IPS-18a (cell line): Measurements from ENCODE around the gene ELP2.
"Not testable (repeated sequence)": the region's sequence is repeated elsewhere in the genome, so short reads cannot be mapped to it uniquely, and the experiment has no call there.

Experiments used
- H3K27ac ChIP-seq: one replicate; pipeline ENCODE4 v1.5.1; 2013; ENCODE audit warnings: low read length
- H3K27me3 ChIP-seq: one replicate; pipeline ENCODE4 v1.6.1; 2013; ENCODE audit warnings: mild to moderate bottlenecking, low read length; ENCODE audit not compliant: control insufficient read depth, insufficient read depth
- H3K36me3 ChIP-seq: one replicate; pipeline ENCODE4 v1.6.1; 2013; ENCODE audit warnings: low read depth, low read length; ENCODE audit not compliant: control insufficient read depth
- H3K4me1 ChIP-seq: one replicate; pipeline ENCODE4 v1.6.1; 2013; ENCODE audit warnings: low read depth, low read length; ENCODE audit not compliant: control insufficient read depth
- H3K4me3 ChIP-seq: one replicate; pipeline ENCODE4 v1.5.1; 2013; ENCODE audit warnings: low read length
- H3K9ac ChIP-seq: one replicate; pipeline ENCODE4 v1.6.1; 2013; ENCODE audit warnings: mild to moderate bottlenecking, low read length, moderate library complexity
- H3K9me3 ChIP-seq: one replicate; pipeline ENCODE4 v1.6.1; 2013; ENCODE audit warnings: low read depth, low read length; ENCODE audit not compliant: control insufficient read depth

The ELP2 gene

DNA sequence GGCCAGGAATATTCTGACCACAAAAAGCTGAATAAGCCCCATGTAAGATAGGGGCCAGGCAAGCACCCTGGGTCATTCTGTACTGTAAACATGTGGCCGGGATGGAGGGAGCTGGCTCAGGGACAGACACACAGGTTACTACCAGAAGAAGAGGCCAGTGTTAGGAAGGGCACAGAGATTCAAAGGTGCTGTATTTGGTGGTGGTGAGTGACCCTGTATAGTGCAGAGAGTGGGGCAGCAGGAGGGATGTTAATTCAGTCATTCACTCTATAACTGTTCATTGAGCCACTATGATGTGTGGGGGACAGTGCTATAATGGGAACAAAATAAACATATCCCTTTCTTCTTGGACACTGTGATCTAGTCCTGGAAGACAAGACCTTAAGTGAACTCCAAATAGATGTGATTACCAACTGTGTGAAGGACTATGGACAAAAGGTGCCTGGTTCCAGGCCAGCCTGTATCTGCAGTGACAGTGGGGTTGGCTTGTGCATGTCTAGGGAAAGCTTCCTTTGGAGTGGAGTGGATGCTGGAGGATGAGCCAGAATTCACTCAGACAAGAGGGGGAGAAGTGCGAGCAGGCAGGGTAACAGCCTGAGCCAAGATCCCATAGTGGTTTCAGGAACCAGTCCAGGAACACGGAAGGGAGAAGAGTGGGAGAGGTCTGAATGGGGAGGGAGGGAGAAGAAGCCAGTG lies 65.9 kb downstream of the ELP2 start:
- H3K9me3 ChIP-seq: no peaks in the 10 kb centered on the region
- no peak overlapping the region for H3K4me3 ChIP-seq
- H3K4me1 ChIP-seq: no peaks in the 10 kb centered on the region
- no peak overlapping the region for H3K27ac ChIP-seq
- H3K36me3 ChIP-seq: no peaks in the 10 kb centered on the region
- no peaks in the 10 kb centered on the region for H3K27me3 ChIP-seq
- H3K9ac ChIP-seq: no peak overlapping the region

GRCh38 chr18:36196238-36196995 lies 66.7 kb downstream of the ELP2 start:
- H3K4me1 ChIP-seq: no peaks in the 10 kb centered on the region
- H3K9me3 ChIP-seq: no peaks in the 10 kb centered on the region

DNA sequence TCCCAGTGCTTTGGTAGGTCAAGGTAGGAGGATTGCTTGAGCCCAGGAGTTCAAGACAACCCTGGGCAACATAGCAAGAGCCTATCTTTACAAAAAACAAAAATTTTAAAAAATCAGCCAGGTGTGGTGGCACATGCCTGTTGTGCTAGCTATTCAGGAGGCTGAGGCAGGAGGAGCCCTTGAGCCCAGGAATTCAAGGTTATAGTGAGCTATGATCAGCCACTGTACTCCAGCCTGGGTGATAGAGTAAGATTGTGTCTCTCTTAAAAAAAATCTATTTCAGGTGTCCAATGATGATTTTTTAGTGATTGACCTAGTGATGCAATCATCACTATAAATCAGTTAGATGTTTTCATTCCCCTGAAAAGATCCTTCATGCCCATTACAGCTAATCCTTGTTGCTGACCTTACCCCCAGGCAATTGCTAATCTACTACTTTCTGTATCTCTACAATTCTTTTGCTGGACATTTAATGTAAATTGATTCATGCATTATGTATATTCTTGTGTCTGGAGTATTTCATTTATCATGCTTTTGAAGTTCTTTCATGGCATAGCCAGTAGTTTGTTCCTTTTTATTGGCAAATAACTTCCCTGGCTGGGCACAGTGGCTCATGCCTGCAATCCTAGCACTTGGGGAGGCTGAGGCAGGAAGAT lies 67.9 kb downstream of the ELP2 start:
- Histone ChIP-seq H3K9me3 (no peaks in the 10 kb centered on the region), H3K36me3 (no peaks in the 10 kb centered on the region), H3K27me3 (no peaks in the 10 kb centered on the region), H3K27ac (no peak overlapping the region), H3K9ac (no peak overlapping the region), H3K4me1 (no peaks in the 10 kb centered on the region), H3K4me3 (no peak overlapping the region)

More at GRCh38 chr18:36196238-36196995, 66.7 kb downstream of the ELP2 start:
- Histone ChIP-seq H3K9ac (no peak overlapping the region), H3K36me3 (no peaks in the 10 kb centered on the region), H3K27me3 (no peaks in the 10 kb centered on the region), H3K27ac (no peak overlapping the region), H3K4me3 (no peak overlapping the region)

DNA sequence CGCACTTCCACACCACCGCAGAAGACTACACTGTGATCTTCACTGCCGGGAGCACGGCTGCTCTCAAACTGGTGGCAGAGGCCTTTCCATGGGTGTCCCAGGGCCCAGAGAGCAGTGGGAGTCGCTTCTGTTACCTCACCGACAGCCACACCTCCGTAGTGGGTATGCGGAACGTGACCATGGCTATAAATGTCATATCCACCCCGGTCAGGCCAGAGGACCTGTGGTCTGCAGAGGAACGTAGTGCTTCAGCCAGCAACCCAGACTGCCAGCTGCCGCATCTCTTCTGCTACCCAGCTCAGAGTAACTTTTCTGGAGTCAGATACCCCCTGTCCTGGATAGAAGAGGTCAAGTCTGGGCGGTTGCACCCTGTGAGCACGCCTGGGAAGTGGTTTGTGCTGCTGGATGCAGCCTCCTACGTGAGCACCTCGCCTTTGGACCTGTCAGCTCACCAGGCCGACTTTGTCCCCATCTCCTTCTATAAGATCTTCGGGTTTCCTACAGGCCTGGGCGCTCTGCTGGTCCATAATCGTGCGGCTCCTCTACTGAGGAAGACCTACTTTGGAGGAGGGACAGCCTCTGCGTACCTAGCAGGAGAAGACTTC lies 70.1 kb downstream of the ELP2 start:
- Histone ChIP-seq H3K9ac (no peak overlapping the region), H3K27me3 (no peaks in the 10 kb centered on the region), H3K27ac (no peak overlapping the region), H3K4me1 (no peaks in the 10 kb centered on the region), H3K36me3 (no peaks in the 10 kb centered on the region), H3K4me3 (no peak overlapping the region), H3K9me3 (no peaks in the 10 kb centered on the region)

DNA sequence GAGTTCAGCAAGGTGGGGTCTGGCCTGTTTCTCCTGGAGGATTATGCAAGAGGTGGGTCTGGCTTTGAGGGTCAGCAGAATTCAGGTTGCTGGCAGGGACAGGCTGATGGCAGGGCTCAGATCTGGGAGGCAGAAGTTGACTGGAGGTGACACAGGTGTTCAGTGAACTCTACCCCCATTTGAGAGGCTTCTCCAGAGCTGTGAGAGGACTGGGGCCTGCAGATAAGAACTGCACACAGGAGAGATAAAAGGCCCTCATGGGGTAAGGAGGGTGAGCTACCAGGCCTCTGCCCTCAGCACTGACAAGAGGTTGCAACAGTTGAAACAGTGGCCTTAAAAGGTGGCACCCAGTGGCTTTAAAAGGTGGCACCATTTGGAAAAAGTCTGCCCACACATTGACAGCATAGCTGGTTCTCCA lies 70.7 kb downstream of the ELP2 start:
- H3K27me3 ChIP-seq: no peaks in the 10 kb centered on the region
- H3K4me1 ChIP-seq: no peaks in the 10 kb centered on the region

DNA sequence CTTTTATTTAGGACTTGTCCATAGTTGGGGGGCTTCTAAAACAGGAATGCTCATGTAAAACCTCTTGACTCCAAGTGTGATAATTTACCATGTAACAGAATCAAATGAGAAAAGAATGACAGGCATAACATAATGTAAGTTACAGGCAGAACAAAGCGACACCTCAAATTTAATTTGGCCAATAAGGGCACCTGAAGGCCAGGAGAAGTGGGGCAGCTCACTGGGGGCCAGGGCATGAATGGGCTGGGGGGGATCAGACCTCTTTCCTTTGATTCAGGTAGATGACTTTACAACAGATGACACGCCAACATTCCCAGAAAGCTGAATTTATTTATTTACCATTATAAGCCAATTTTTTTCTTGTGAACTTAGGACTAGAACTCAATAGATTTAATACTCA lies 72.1 kb downstream of the ELP2 start:
- Histone ChIP-seq H3K4me3 (no peak overlapping the region), H3K27ac (no peak overlapping the region), H3K9ac (no peak overlapping the region), H3K36me3 (no peaks in the 10 kb centered on the region), H3K9me3 (no peaks in the 10 kb centered on the region), H3K4me1 (no peaks in the 10 kb centered on the region), H3K27me3 (no peaks in the 10 kb centered on the region)

More for the DNA sequence above, 70.7 kb downstream of the ELP2 start:
- Histone ChIP-seq H3K9ac (no peak overlapping the region), H3K27ac (no peak overlapping the region), H3K4me3 (no peak overlapping the region), H3K9me3 (no peaks in the 10 kb centered on the region), H3K36me3 (no peaks in the 10 kb centered on the region)

- no peaks in the 10 kb centered on the region for H3K36me3 ChIP-seq
- no peaks in the 10 kb centered on the region for H3K9me3 ChIP-seq
- H3K4me3 ChIP-seq: no peak overlapping the region
- H3K9ac ChIP-seq: no peak overlapping the region
- H3K27me3 ChIP-seq: no peaks in the 10 kb centered on the region
- no peaks in the 10 kb centered on the region for H3K4me1 ChIP-seq
- no peak overlapping the region for H3K27ac ChIP-seq
These were observed 73.7 kb downstream of the ELP2 start for GRCh38 chr18:36203360-36203895.

GRCh38 chr18:36205166-36205565 lies 75.5 kb downstream of the ELP2 start:
- H3K9me3 ChIP-seq: no peaks in the 10 kb centered on the region
- H3K27me3 ChIP-seq: no peaks in the 10 kb centered on the region
- H3K36me3 ChIP-seq: no peaks in the 10 kb centered on the region
- H3K4me3 ChIP-seq: no peak overlapping the region
- no peak overlapping the region for H3K27ac ChIP-seq
- H3K4me1 ChIP-seq: no peaks in the 10 kb centered on the region
- H3K9ac ChIP-seq: no peak overlapping the region

GRCh38 chr18:36207303-36207702 lies 77.6 kb downstream of the ELP2 start:
- Histone ChIP-seq H3K9ac (no peak overlapping the region), H3K4me1 (no peaks in the 10 kb centered on the region), H3K36me3 (no peaks in the 10 kb centered on the region), H3K27me3 (no peaks in the 10 kb centered on the region), H3K27ac (no peak overlapping the region), H3K9me3 (no peaks in the 10 kb centered on the region), H3K4me3 (no peak overlapping the region)

- H3K27ac ChIP-seq, H3K4me1 ChIP-seq, H3K4me3 ChIP-seq, H3K9ac ChIP-seq, H3K27me3 ChIP-seq, H3K36me3 ChIP-seq, H3K9me3 ChIP-seq: not testable (repeated sequence)
These were observed 78.3 kb downstream of the ELP2 start for GRCh38 chr18:36207969-36208368.

DNA sequence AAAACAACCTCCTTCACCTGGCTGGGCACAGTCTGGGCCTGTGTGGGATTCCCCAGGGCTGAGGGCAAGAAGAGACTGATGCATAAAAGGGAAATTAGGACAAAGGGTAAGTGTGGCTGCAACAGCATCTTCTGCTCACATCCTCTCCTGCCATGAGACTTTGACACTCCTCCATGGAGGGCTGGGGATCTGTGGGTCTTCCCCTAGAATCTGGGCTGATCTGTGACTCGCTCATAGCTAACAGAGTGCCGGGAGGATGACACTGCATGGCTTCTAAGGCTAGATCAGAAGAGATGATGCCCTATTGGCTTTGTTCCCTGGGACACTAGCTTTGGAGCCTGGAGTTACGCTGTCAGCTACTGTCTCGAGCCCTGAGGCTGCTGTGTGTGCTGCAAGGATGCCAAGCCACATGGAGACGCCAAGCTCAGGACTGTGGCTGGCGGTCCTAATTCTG lies 81.9 kb downstream of the ELP2 start:
- Histone ChIP-seq H3K9ac (no peak overlapping the region), H3K27me3 (no peaks in the 10 kb centered on the region), H3K27ac (no peak overlapping the region), H3K4me3 (no peak overlapping the region), H3K4me1 (no peaks in the 10 kb centered on the region), H3K9me3 (no peaks in the 10 kb centered on the region), H3K36me3 (no peaks in the 10 kb centered on the region)
